ENCODE data around the gene TOLLIP. TPM values are rescaled to one million over a fixed set of nuclear protein-coding genes. Genes with fewer than 3 reads are reported as not detected.

Gene TOLLIP
- polyA plus RNA-seq, 2 of the 4 experiments (the other 2 are of a cell fraction): 26.5 to 37.9 TPM

- H3K9me3 ChIP-seq: peaks cover 12% of the 10 kb centered on the region
- FAIRE-seq (no peak), ATAC-seq (no peak), DNase-seq (ENCODE audit: low read depth in 1 of 2, low spot score in 1 of 2) (no peak)
- H3K4me2 ChIP-seq: peak overlapping the region; percentile 97
- CTCF ChIA-PET: interaction anchor here (0.8 kb wide), 1 partner anchor 101 kb away, joined by 3 read pairs; no protein-coding TSS in a partner anchor
- peak overlapping the region; percentile 58 for H3K4me3 ChIP-seq
- POLR2A ChIA-PET: no interaction called here
- H3K27ac ChIP-seq: peak overlapping the region; percentile 72 to 90; a peak in 5 of 6 replicates
- WGBS (ENCODE audit: missing lambda C conversion rate): 54% methylated on average over 10 of the region's 10 CpGs
- peaks cover 9% of the 10 kb centered on the region for H3K4me1 ChIP-seq
- TF ChIP-seq FOXS1 (CRISPR knock-in tag; IDR thresholded peaks at IDR 0.05) (no peak), CEBPB (IDR thresholded peaks at IDR 0.05) (no peak), HOXB13 (CRISPR knock-in tag; IDR thresholded peaks at IDR 0.05; ENCODE audit: low read depth) (no peak), CHD4 (IDR thresholded peaks at IDR 0.05; ENCODE audit: borderline replicate concordance) (no peak), GATA3 (IDR thresholded peaks at IDR 0.05; ENCODE audit: borderline replicate concordance) (no peak), BHLHE40 (IDR thresholded peaks at IDR 0.05; ENCODE audit: low read depth, low read length) (no peak), EP300 (IDR thresholded peaks at IDR 0.05) (no peak), RARB (CRISPR knock-in tag; IDR thresholded peaks at IDR 0.05) (no peak)
- TF ChIP-seq, protein P1, sequence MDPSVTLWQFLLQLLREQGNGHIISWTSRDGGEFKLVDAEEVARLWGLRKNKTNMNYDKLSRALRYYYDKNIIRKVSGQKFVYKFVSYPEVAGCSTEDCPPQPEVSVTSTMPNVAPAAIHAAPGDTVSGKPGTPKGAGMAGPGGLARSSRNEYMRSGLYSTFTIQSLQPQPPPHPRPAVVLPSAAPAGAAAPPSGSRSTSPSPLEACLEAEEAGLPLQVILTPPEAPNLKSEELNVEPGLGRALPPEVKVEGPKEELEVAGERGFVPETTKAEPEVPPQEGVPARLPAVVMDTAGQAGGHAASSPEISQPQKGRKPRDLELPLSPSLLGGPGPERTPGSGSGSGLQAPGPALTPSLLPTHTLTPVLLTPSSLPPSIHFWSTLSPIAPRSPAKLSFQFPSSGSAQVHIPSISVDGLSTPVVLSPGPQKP (IDR thresholded peaks at IDR 0.05; ENCODE audit: low read depth, low read length): no peak
- TF ChIP-seq, protein P2, sequence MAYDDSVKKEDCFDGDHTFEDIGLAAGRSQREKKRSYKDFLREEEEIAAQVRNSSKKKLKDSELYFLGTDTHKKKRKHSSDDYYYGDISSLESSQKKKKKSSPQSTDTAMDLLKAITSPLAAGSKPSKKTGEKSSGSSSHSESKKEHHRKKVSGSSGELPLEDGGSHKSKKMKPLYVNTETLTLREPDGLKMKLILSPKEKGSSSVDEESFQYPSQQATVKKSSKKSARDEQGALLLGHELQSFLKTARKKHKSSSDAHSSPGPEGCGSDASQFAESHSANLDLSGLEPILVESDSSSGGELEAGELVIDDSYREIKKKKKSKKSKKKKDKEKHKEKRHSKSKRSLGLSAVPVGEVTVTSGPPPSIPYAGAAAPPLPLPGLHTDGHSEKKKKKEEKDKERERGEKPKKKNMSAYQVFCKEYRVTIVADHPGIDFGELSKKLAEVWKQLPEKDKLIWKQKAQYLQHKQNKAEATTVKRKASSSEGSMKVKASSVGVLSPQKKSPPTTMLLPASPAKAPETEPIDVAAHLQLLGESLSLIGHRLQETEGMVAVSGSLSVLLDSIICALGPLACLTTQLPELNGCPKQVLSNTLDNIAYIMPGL (CRISPR knock-in tag; IDR thresholded peaks at IDR 0.05; ENCODE audit: borderline replicate concordance): no peak
- TF ChIP-seq, protein P3, sequence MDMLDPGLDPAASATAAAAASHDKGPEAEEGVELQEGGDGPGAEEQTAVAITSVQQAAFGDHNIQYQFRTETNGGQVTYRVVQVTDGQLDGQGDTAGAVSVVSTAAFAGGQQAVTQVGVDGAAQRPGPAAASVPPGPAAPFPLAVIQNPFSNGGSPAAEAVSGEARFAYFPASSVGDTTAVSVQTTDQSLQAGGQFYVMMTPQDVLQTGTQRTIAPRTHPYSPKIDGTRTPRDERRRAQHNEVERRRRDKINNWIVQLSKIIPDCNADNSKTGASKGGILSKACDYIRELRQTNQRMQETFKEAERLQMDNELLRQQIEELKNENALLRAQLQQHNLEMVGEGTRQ (IDR thresholded peaks at IDR 0.05): no peak
These were observed 25.9 kb upstream of the TOLLIP start for GRCh38 chr11:1335264-1335810.

DNA sequence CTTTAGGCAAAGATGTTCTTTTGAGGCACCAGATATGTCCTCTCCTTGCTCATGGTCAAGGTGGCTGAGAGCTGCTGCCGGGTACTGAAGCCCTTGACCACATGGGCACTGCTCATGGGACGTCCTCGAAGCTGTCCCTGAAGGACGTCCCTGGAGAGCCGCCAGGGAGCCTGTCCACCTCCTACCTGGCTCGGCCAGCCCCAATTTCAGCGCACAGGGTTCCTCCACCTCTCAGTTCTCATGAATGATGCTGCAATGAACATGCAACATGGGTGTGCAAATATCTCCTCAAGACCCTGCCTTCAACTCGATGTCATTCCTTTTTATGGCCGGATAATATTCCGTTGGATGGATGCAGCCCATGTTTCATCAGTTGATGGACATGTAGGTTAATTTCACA is 24.4 kb upstream of the TOLLIP start:
- Histone ChIP-seq H3K4me2 (no peak overlapping the region), H3K4me1 (peaks cover 9% of the 10 kb centered on the region), H3K27ac (no peak overlapping the region), H3K4me3 (no peak overlapping the region), H3K9me3 (peaks cover 15% of the 10 kb centered on the region)
- POLR2A ChIA-PET: no interaction called here
- CTCF ChIA-PET: no interaction called here
- TF ChIP-seq, protein P1 (IDR thresholded peaks at IDR 0.05; ENCODE audit: low read depth, low read length): no peak
- TF ChIP-seq, protein P4, sequence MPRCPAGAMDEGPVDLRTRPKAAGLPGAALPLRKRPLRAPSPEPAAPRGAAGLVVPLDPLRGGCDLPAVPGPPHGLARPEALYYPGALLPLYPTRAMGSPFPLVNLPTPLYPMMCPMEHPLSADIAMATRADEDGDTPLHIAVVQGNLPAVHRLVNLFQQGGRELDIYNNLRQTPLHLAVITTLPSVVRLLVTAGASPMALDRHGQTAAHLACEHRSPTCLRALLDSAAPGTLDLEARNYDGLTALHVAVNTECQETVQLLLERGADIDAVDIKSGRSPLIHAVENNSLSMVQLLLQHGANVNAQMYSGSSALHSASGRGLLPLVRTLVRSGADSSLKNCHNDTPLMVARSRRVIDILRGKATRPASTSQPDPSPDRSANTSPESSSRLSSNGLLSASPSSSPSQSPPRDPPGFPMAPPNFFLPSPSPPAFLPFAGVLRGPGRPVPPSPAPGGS (IDR thresholded peaks at IDR 0.05): no peak
- TF ChIP-seq ZNF302 (CRISPR knock-in tag; IDR thresholded peaks at IDR 0.05): no peak
- TF ChIP-seq HOXB13 (CRISPR knock-in tag; IDR thresholded peaks at IDR 0.05; ENCODE audit: low read depth): no peak
- no peak for TF ChIP-seq PHF8 (IDR thresholded peaks at IDR 0.05; ENCODE audit: borderline replicate concordance, low read depth)
- TF ChIP-seq, protein P2 (CRISPR knock-in tag; IDR thresholded peaks at IDR 0.05; ENCODE audit: borderline replicate concordance): no peak
- no peak for TF ChIP-seq HES2 (IDR thresholded peaks at IDR 0.05)
- TF ChIP-seq, protein P5, sequence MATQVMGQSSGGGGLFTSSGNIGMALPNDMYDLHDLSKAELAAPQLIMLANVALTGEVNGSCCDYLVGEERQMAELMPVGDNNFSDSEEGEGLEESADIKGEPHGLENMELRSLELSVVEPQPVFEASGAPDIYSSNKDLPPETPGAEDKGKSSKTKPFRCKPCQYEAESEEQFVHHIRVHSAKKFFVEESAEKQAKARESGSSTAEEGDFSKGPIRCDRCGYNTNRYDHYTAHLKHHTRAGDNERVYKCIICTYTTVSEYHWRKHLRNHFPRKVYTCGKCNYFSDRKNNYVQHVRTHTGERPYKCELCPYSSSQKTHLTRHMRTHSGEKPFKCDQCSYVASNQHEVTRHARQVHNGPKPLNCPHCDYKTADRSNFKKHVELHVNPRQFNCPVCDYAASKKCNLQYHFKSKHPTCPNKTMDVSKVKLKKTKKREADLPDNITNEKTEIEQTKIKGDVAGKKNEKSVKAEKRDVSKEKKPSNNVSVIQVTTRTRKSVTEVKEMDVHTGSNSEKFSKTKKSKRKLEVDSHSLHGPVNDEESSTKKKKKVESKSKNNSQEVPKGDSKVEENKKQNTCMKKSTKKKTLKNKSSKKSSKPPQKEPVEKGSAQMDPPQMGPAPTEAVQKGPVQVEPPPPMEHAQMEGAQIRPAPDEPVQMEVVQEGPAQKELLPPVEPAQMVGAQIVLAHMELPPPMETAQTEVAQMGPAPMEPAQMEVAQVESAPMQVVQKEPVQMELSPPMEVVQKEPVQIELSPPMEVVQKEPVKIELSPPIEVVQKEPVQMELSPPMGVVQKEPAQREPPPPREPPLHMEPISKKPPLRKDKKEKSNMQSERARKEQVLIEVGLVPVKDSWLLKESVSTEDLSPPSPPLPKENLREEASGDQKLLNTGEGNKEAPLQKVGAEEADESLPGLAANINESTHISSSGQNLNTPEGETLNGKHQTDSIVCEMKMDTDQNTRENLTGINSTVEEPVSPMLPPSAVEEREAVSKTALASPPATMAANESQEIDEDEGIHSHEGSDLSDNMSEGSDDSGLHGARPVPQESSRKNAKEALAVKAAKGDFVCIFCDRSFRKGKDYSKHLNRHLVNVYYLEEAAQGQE (IDR thresholded peaks at IDR 0.05): no peak
- DNase-seq (ENCODE audit: low read depth in 1 of 2, low spot score in 1 of 2) (no peak), FAIRE-seq (no peak), ATAC-seq (no peak)
- 90% methylated on average over 10 of the region's 10 CpGs for WGBS (ENCODE audit: missing lambda C conversion rate)

Data from A549 (cell line).